Measurements from ENCODE around the gene DNMT3L. TPM values are rescaled to one million over a fixed set of nuclear protein-coding genes. Genes with fewer than 3 reads are reported as not detected.
"Not testable (repeated sequence)": the region's sequence is repeated elsewhere in the genome, so short reads cannot be mapped to it uniquely, and the experiment has no call there.

DNMT3L gene
- total RNA-seq, 6 experiments from 2014 or later = not detected

DNA sequence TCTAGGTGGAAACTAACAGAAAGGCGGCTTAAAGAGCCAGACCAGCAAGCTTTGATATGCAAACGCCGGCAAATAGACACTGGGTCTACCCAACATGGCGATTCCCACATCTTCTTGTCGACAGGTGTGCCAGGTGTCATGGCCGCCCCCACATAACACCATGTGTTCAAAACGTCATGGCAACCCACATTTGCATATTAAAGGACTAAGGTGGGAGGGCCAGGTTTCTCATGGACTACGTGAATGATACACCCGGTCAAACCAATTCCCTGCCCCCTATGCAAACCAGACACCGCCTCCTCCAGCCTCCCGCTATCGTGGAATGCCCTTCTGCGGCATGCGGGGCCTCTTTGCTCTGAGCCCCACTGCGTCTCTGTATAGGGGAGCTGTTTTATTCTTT, 62.2 kb downstream of the DNMT3L start:
- Mint-ChIP-seq H3K4me1 (ENCODE audit: low read depth) (no peaks in the 10 kb centered on the region), H3K9me3 (no peaks in the 10 kb centered on the region), H3K4me3 (no peak overlapping the region), H3K36me3 (ENCODE audit: low read depth) (no peaks in the 10 kb centered on the region), H3K27me3 (ENCODE audit: insufficient read depth) (no peaks in the 10 kb centered on the region), H3K27ac (no peak overlapping the region)
- TF ChIP-seq, protein P1, sequence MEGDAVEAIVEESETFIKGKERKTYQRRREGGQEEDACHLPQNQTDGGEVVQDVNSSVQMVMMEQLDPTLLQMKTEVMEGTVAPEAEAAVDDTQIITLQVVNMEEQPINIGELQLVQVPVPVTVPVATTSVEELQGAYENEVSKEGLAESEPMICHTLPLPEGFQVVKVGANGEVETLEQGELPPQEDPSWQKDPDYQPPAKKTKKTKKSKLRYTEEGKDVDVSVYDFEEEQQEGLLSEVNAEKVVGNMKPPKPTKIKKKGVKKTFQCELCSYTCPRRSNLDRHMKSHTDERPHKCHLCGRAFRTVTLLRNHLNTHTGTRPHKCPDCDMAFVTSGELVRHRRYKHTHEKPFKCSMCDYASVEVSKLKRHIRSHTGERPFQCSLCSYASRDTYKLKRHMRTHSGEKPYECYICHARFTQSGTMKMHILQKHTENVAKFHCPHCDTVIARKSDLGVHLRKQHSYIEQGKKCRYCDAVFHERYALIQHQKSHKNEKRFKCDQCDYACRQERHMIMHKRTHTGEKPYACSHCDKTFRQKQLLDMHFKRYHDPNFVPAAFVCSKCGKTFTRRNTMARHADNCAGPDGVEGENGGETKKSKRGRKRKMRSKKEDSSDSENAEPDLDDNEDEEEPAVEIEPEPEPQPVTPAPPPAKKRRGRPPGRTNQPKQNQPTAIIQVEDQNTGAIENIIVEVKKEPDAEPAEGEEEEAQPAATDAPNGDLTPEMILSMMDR (IDR thresholded peaks at IDR 0.05) = no peak
- no peak for DNase-seq

DNA sequence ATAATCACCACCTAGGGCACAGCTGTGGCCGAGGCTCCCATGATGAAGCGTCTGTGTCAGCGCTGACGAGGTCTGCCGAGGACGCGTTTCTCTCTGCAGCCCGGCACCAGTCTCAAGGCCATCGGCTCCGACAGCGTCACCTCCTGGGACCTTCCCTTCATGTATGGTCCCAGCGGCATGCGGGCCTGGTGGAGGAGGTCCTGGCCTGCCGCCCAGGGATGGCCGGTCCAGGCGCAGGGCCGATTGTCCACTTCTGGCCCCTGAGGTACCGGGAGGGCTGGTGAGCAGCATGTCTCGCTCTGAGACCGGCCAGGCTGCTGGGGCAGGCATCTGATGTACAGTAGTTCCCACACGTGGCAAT, 64.6 kb downstream of the DNMT3L start:
- not testable (repeated sequence) for H3K9me3 Mint-ChIP-seq; H3K4me1 Mint-ChIP-seq (ENCODE audit: low read depth)

More for the DNA sequence above, 64.6 kb downstream of the DNMT3L start:
- H3K27ac Mint-ChIP-seq; H3K27me3 Mint-ChIP-seq (ENCODE audit: insufficient read depth); H3K36me3 Mint-ChIP-seq (ENCODE audit: low read depth); DNase-seq; H3K4me3 Mint-ChIP-seq: not testable (repeated sequence)

Other genes starting within 250 kb of the DNMT3L start
- gene TRAPPC10, start 249.6 kb downstream of the DNMT3L start, total RNA-seq (2021; fragmentation: NEBNext Ultra II Directional; extraction: Animal tissue kit (Norgen Biotek cat#: 25700)) = 10 to 100 TPM; 24.1 to 29.4 (median 27.7) TPM
- gene PWP2, start 154.5 kb downstream of the DNMT3L start, total RNA-seq (2021; fragmentation: NEBNext Ultra II Directional; extraction: Animal tissue kit (Norgen Biotek cat#: 25700)) = 10 to 100 TPM; 13.7 to 20.0 (median 16.6) TPM
- gene GATD3, start 128.2 kb downstream of the DNMT3L start, total RNA-seq (2021; fragmentation: NEBNext Ultra II Directional; extraction: Animal tissue kit (Norgen Biotek cat#: 25700)) = 10 to 100 TPM; 13.1 to 17.5 (median 15.3) TPM
- gene ICOSLG, start 21.0 kb downstream of the DNMT3L start, total RNA-seq (2021; fragmentation: NEBNext Ultra II Directional; extraction: Animal tissue kit (Norgen Biotek cat#: 25700)) = under 1 TPM; 0.07 to 0.47 (median 0.33) TPM
- under 1 TPM in 2 of 6 experiments, not detected in 4; 0.05 to 0.12 TPM for gene AIRE, start 24.0 kb upstream of the DNMT3L start, total RNA-seq (2021; fragmentation: NEBNext Ultra II Directional; extraction: Animal tissue kit (Norgen Biotek cat#: 25700))
- 100 to 1,000 TPM; 100 to 123 (median 107) TPM for gene PFKL, start 38.2 kb upstream of the DNMT3L start, total RNA-seq (2021; fragmentation: NEBNext Ultra II Directional; extraction: Animal tissue kit (Norgen Biotek cat#: 25700))
- 10 to 100 TPM in 3 of 6 experiments, 1 to 10 TPM in 3; 7.5 to 13.0 (median 9.7) TPM for gene CFAP410, start 77.5 kb upstream of the DNMT3L start, total RNA-seq (2021; fragmentation: NEBNext Ultra II Directional; extraction: Animal tissue kit (Norgen Biotek cat#: 25700))
- under 1 TPM in 4 of 6 experiments, not detected in 2; 0.09 to 0.31 (median 0.20) TPM for gene TRPM2, start 91.7 kb upstream of the DNMT3L start, total RNA-seq (2021; fragmentation: NEBNext Ultra II Directional; extraction: Animal tissue kit (Norgen Biotek cat#: 25700))
- not detected for gene LRRC3, start 193.6 kb upstream of the DNMT3L start, total RNA-seq (2021; fragmentation: NEBNext Ultra II Directional; extraction: Animal tissue kit (Norgen Biotek cat#: 25700))